Body of pancreas (tissue), 4 donors: ENCODE measurements around the gene VAV2. TPM values are rescaled to one million over a fixed set of nuclear protein-coding genes. Genes with fewer than 3 reads are reported as not detected.

Experiments used
- ATAC-seq: fragments of 150-250 bp; one replicate; pipeline ENCODE4 v1.9.1; 2016
- DNase-seq, 4 donors: peaks; one replicate each; pipeline ENCODE4 v3.0.0-alpha.2; 2019
- H3K27ac ChIP-seq, 4 donors: fragments of 200-600 bp; sonication (generic); 1 replicate in 3 of 4; 2 replicates in 1 of 4; pipeline versions ENCODE4 v1.5.1 to v1.6.1; 2016 to 2019; ENCODE audit warnings: mild to moderate bottlenecking in 1 of 4, mixed read lengths in 1 of 4, moderate library complexity in 1 of 4
- H3K27me3 ChIP-seq, 2 donors: fragments of 200-600 bp; sonication (generic); one replicate each; pipeline ENCODE4 v1.6.0; 2016; ENCODE audit warnings: mild to moderate bottlenecking in 1 of 2
- H3K36me3 ChIP-seq, 2 donors: fragments of 200-600 bp; sonication (generic); replicated peaks in 1 of 2; 2 replicates each; pipeline ENCODE4 v1.5.1; 2016; ENCODE audit warnings: low read depth in 2 of 2; ENCODE audit not compliant: insufficient read depth in 1 of 2
- H3K4me1 ChIP-seq: fragments of 200-600 bp; sonication (generic); one replicate; pipeline ENCODE4 v1.6.0; 2016
- H3K4me3 ChIP-seq, 2 donors: fragments of 200-600 bp; sonication (generic); 1 replicate in 1 of 2; 2 replicates in 1 of 2; pipeline ENCODE4 v1.5.1; 2016 to 2019
- H3K9me3 ChIP-seq, 3 donors: fragments of 200-600 bp; sonication (generic); 1 replicate in 2 of 3; 2 replicates in 1 of 3; pipeline ENCODE4 v1.5.1; 2016
- POLR2A ChIP-seq, 3 donors: fragments of 450-650 bp; IDR thresholded peaks; one replicate each; pipeline ENCODE4 v1.6.1; 2016; ENCODE audit warnings: antibody characterized with exemption in 3 of 3, mild to moderate bottlenecking in 2 of 3
- WGBS, 2 donors: methylation state at CpG; one replicate each; pipeline ENCODE4 v1.1.5; 2017; 5-methylcytosine and 5-hydroxymethylcytosine counted together
- intact Hi-C: fragments of 100-400 bp; cut with DNase I; formaldehyde crosslinking; loops from one replicate; pipeline ENCODE4 v1.15.1; 2023
- total RNA-seq, 2 donors: library from RNA; depleted of rRNA; stranded (reverse); fragments of >200 nt; gene quantifications; one replicate each; pipeline ENCODE4 v1.1.0, GENCODE V29; 2016
- TF ChIP-seq, protein P1 (sequence below), 7 experiments: fragments of 450-650 bp in 4 of 7; fragments of 200-600 bp in 3 of 7; sonication (generic) in 3 of 7; IDR thresholded peaks; one replicate each; pipeline ENCODE4 v1.5.1; 2016 to 2019; ENCODE audit warnings: antibody characterized with exemption in 7 of 7

VAV2 gene
- total RNA-seq, 2 donors from 2014 or later = 31.6 to 32.3 TPM

DNA sequence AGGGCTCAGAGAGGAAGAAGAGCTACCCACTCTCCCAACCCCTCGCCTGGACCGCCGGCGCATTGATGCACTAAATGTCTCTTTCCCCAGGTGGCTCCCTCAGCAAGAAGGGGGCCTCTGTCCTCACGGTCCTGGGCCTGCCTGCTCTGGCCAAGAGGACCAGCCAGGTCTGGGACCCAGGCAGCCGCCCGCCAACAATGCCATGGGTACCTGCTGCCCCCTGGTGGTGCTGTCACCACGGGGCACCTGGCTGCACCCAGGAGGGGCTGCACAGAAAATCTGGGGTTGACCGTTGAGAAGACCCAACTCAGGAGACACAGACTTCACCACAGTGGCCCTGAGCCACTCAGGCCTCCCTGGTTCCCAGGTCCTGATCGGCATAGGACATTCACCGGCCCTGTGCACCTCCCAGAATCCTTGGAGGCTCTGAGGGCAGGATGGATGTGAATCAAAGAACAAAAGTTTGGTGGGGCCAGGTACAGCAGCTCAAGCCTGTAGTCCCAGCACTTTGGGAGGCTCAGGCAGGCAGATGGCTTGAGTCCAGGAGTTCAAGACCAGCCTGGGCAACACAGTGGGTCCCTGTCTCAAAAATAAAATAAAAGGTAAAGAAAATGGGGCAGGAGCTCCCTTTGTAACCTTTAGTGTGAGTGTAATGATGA is 2.4 kb upstream of the VAV2 start:
- no peak for TF ChIP-seq POLR2A (IDR thresholded peaks at IDR 0.05)
- TF ChIP-seq, protein P1, sequence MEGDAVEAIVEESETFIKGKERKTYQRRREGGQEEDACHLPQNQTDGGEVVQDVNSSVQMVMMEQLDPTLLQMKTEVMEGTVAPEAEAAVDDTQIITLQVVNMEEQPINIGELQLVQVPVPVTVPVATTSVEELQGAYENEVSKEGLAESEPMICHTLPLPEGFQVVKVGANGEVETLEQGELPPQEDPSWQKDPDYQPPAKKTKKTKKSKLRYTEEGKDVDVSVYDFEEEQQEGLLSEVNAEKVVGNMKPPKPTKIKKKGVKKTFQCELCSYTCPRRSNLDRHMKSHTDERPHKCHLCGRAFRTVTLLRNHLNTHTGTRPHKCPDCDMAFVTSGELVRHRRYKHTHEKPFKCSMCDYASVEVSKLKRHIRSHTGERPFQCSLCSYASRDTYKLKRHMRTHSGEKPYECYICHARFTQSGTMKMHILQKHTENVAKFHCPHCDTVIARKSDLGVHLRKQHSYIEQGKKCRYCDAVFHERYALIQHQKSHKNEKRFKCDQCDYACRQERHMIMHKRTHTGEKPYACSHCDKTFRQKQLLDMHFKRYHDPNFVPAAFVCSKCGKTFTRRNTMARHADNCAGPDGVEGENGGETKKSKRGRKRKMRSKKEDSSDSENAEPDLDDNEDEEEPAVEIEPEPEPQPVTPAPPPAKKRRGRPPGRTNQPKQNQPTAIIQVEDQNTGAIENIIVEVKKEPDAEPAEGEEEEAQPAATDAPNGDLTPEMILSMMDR (IDR thresholded peaks at IDR 0.05) = peak; percentile 94 to 99 (median 97)
- Histone ChIP-seq H3K4me1 (peaks cover 33% of the 10 kb centered on the region), H3K27ac (no peak overlapping the region), H3K4me3 (no peak overlapping the region), H3K36me3 (no peaks in the 10 kb centered on the region), H3K9me3 (no peaks in the 10 kb centered on the region), H3K27me3 (no peaks in the 10 kb centered on the region)
- peak; percentile 31 for ATAC-seq
- DNase-seq = peak; percentile 75 to 85 (median 82)
- intact Hi-C loops = loop anchor here (5.0 kb wide), 1 partner anchor 202 kb away; no protein-coding TSS in a partner anchor
- WGBS, 2 donors = 3 to 8% methylated on average over 3 to 11 of the region's 11 CpGs

DNA sequence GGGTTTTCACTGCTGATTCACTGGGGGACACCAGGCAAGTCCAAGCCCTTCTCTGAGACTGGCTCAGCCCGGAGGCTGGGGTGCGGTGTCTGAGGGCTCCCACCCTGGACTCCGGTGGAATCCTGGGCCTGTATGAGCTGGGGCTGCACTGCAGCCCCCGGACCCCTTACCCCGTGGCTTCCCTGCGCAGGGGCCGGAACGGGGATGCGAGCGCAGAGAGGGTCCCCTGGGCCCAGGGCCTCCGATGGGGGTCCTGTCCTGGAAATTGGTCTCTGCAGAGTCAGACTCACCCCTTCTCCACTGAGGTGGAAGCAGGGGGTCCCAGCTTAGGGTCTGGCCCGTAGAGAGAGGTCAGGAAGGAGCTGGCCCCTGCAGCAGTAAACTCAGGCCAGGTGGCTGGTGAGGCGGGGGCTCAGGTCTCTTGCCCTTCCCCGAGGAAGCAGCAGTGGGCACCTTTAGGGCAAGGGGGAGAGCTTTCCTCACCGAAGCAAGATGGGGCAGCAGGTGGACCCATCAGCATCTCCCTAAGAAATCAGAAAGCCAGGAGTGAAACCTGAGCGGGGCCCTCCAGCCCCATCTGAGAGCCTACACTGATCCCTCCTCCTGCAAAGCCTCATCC is 1.6 kb upstream of the VAV2 start:
- ATAC-seq (no peak), DNase-seq (no peak)
- peaks cover 40% of the 10 kb centered on the region for H3K4me1 ChIP-seq
- H3K9me3 ChIP-seq = no peaks in the 10 kb centered on the region
- H3K27ac ChIP-seq = peak overlapping the region in 3 of 4 donors; percentile 86 to 97 (median 91)
- 67 to 79% methylated on average over 2 to 16 of the region's 16 CpGs for WGBS, 2 donors
- H3K27me3 ChIP-seq = no peaks in the 10 kb centered on the region
- H3K36me3 ChIP-seq = no peaks in the 10 kb centered on the region
- TF ChIP-seq, protein P1 (IDR thresholded peaks at IDR 0.05) = no peak
- TF ChIP-seq POLR2A (IDR thresholded peaks at IDR 0.05) = no peak
- H3K4me3 ChIP-seq = no peak overlapping the region
- intact Hi-C loops = no loop called here

DNA sequence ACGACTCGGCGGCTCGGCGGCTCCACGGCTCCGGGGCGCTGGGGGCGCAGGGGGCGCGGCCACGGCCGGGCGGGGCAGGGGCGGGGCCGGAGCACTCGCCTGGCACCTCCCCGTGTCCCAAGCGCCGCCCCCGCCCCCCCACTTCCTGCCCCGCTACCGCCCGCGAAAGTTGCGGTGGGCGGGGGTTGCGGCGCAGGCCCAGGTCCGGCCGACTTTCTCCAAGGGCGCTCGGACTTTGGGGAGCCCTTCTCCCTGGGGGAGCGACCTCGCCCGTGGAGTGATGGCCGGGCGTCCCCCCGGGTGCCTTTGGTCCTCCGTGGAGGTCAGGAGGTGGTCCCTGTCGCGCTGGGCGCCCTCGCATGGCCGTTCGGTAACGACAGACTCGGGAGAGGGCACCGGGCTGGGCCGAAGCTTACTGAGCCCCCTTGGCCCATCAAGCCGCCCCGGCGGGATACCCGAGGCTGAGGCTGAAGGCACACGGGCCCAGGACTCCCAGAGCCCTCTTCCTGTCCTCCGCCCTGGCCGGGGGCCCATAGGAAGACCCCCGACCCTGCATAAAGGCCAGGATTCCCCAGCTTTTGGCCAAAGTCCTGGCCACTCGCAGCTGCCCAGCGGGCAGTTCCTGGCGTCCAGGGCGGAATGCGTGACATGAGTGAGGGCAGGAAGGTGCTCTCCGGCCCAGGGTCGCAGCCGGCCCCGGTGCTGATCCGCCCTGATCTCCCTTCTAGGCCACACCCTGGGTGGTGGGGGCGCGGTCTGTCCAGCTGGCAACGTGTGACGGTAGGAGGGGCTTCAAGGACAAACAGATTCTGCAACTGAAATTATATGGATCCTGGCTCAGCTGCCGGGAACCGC is 883 bp upstream of the VAV2 start:
- ATAC-seq (peak; percentile 68), DNase-seq (peak; percentile 79 to 87 (median 84))
- WGBS, 2 donors = 1% methylated on average over 70 of the region's 74 CpGs; no CpG with 5 or more reads in 1 of the 2 donors
- TF ChIP-seq, protein P1 (IDR thresholded peaks at IDR 0.05) = peak in 6 of 7 experiments; percentile 16 to 62 (median 44)
- TF ChIP-seq POLR2A (IDR thresholded peaks at IDR 0.05) = peak; percentile 48 to 75 (median 75)
- H3K36me3 ChIP-seq = no peaks in the 10 kb centered on the region
- H3K4me3 ChIP-seq = peak overlapping the region; percentile 48 to 52
- H3K9me3 ChIP-seq = no peaks in the 10 kb centered on the region
- intact Hi-C loops = no loop called here
- peaks cover 48% of the 10 kb centered on the region for H3K4me1 ChIP-seq
- peak overlapping the region; percentile 76 to 97 (median 88) for H3K27ac ChIP-seq
- H3K27me3 ChIP-seq = no peaks in the 10 kb centered on the region

DNA sequence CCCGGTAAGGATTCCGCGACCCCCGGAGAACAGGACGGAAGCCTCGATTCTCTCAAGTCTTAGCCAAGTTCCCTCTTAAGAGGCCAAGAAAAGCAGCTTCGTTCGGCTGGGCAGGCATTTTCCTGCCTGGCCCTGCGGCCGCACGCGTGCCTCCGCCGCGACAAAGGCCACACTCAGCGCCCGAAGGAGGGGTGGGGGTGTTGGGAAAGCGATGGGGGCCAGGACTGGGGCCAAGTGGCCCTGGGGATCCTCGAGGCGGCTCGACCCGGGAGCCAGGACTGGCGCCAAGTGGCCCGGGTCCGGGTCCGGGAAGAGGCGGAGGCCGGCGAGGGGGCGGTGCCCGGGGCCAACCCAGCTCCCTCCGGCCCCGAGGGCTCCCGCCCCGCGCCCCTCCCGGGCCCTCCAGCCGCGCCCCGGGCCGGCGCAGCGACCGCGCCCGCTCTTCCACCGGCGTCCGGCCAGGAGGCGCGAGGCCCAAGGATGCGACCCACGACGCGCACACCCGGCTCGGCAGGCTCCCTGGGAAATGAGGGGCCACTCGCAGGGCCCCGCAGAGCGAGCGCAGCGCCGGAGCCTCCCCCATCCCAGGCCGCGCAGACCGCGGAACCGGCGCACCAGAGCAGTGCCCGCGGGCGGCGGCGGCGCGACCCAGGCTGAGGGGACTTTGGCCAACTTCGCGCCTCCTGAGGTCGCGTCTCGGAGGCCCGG is 756 bp downstream of the VAV2 start:
- H3K36me3 ChIP-seq = no peaks in the 10 kb centered on the region
- peak; percentile 5 for ATAC-seq
- peak overlapping the region; percentile 76 to 97 (median 88) for H3K27ac ChIP-seq
- peaks cover 58% of the 10 kb centered on the region for H3K4me1 ChIP-seq
- intact Hi-C loops = no loop called here
- peak in 1 of 4 donors; percentile 41 for DNase-seq
- TF ChIP-seq, protein P1 (IDR thresholded peaks at IDR 0.05) = no peak
- TF ChIP-seq POLR2A (IDR thresholded peaks at IDR 0.05) = peak in 1 of 3 donors; percentile 4
- H3K4me3 ChIP-seq = peak overlapping the region; percentile 37 to 42
- no peaks in the 10 kb centered on the region for H3K9me3 ChIP-seq
- WGBS, 2 donors = 0 to 1% methylated on average over 6 to 65 of the region's 82 CpGs
- H3K27me3 ChIP-seq = no peaks in the 10 kb centered on the region
